K562 (cell line): ENCODE measurements around the gene HPCA. TPM values are rescaled to one million over a fixed set of nuclear protein-coding genes. Genes with fewer than 3 reads are reported as not detected.

ENCODE experiments used
- ATAC-seq: fragments of 200-7000 bp; cut with Tn5 transposase; 3 replicates; pipeline ENCODE4 v1.9.1; 2020; ENCODE audit warnings: moderate library complexity
- BruUV-seq: library from RNA; stranded (reverse); fragments of 400-500 nt; replicated peaks from 2 replicates; lab custom pipeline; 2021; lab: Mats Ljungman, UMichigan
- CTCF ChIA-PET: fragments of 300-600 bp; formaldehyde crosslinking; extraction: SDS; loops from one replicate; lab custom pipeline; 2021; ENCODE audit warnings: low intra/inter-chr PET ratio; lab: Yijun Ruan, JAX
- POLR2A ChIA-PET: fragments of 300-600, 350-650 bp; sonication (Branson Sonifier 250); formaldehyde crosslinking; extraction: SDS; loops from one replicate; lab custom pipeline; 2021; ENCODE audit warnings: antibody characterized with exemption, inconsistent platforms; lab: Yijun Ruan, JAX
- DNase-seq, 4 experiments: peaks; one replicate each; pipeline versions ENCODE4 v3.0.0 to v3.0.0-alpha.2; 2011 to 2018; ENCODE audit warnings: low spot score in 3 of 4, mixed read lengths in 3 of 4; ENCODE audit errors: extremely low read depth in 1 of 4
- FAIRE-seq: peaks from 2 replicates; lab custom pipeline; 2011; peaks lifted over from hg19 to GRCh38; lab: Jason Lieb, UNC
- H2AFZ ChIP-seq: 2 replicates; pipeline ENCODE4 v1.6.0; 2011; ENCODE audit warnings: low read depth, low read length, control low read depth, inconsistent platforms
- H3K27ac ChIP-seq: fragments of 200-600 bp; 3 replicates; pipeline ENCODE4 v1.8.0; 2011; ENCODE audit warnings: low read depth, mild to moderate bottlenecking, control low read depth, inconsistent platforms, low read length, moderate library complexity, mixed read lengths; ENCODE audit errors: extremely low read depth
- H3K27me3 ChIP-seq, 2 experiments: fragments of 300-600 bp in 1 of 2; 2 replicates in 1 of 2; 3 replicates in 1 of 2; pipeline versions ENCODE4 v1.6.0 to v1.8.0; 2011; ENCODE audit warnings: inconsistent platforms in 2 of 2, low read length in 2 of 2, mild to moderate bottlenecking in 1 of 2, mixed read lengths in 1 of 2, moderate library complexity in 1 of 2; ENCODE audit not compliant: control insufficient read depth in 2 of 2, insufficient read depth in 2 of 2
- H3K36me3 ChIP-seq: fragments of 300-600 bp; 3 replicates; pipeline ENCODE4 v1.8.0; 2011; ENCODE audit warnings: mild to moderate bottlenecking, low read length, inconsistent platforms; ENCODE audit not compliant: control insufficient read depth, insufficient read depth
- H3K4me1 ChIP-seq, 2 experiments: fragments of 200-600 bp in 1 of 2; replicated peaks in 1 of 2; 2 replicates in 1 of 2; 3 replicates in 1 of 2; pipeline versions ENCODE4 v1.5.1 to v1.8.0; 2011; ENCODE audit warnings: inconsistent platforms in 2 of 2, low read length in 2 of 2, mild to moderate bottlenecking in 1 of 2, mixed read lengths in 1 of 2, moderate library complexity in 1 of 2; ENCODE audit not compliant: control insufficient read depth in 2 of 2, insufficient read depth in 2 of 2
- H3K4me2 ChIP-seq: 2 replicates; pipeline ENCODE4 v1.6.1; 2011; ENCODE audit warnings: low read length, control low read depth, inconsistent platforms, mixed read lengths; ENCODE audit not compliant: insufficient read depth
- H3K4me3 ChIP-seq: fragments of 200-600 bp; sonication (generic), shearing (Covaris generic); 2 replicates; pipeline ENCODE4 v1.5.1; 2016; ENCODE audit warnings: control low read depth, inconsistent platforms
- H3K79me2 ChIP-seq: fragments of 200-600 bp; 3 replicates; pipeline ENCODE4 v1.8.0; 2011; ENCODE audit warnings: low read length, inconsistent platforms; ENCODE audit not compliant: control insufficient read depth, insufficient read depth
- H3K9ac ChIP-seq, 2 experiments: 2 replicates each; pipeline versions ENCODE4 v1.6.0 to v1.6.1; 2011; ENCODE audit warnings: low read depth in 2 of 2, low read length in 2 of 2, control low read depth in 1 of 2, inconsistent platforms in 1 of 2, mild to moderate bottlenecking in 1 of 2, mixed read lengths in 1 of 2; ENCODE audit not compliant: insufficient read depth in 1 of 2
- H3K9me1 ChIP-seq: one replicate; pipeline ENCODE4 v1.6.0; 2011; ENCODE audit warnings: inconsistent platforms, mild to moderate bottlenecking, low read length, moderate library complexity; ENCODE audit not compliant: control insufficient read depth, insufficient read depth
- H3K9me3 ChIP-seq: replicated peaks from 2 replicates; pipeline ENCODE4 v1.5.1; 2011; ENCODE audit warnings: low read depth, low read length, inconsistent platforms; ENCODE audit not compliant: control insufficient read depth, insufficient read depth
- H4K20me1 ChIP-seq: replicated peaks from 2 replicates; pipeline ENCODE4 v1.6.1; 2011; ENCODE audit warnings: low read length, inconsistent platforms, mixed read lengths; ENCODE audit not compliant: control insufficient read depth, insufficient read depth
- CREBBP ChIP-seq: IDR thresholded peaks from one replicate; pipeline ENCODE4 v1.6.1; 2012; ENCODE audit warnings: low read depth, mild to moderate bottlenecking, control low read depth, inconsistent platforms, low read length
- DEAF1 ChIP-seq: fragments of 450-650 bp; formaldehyde crosslinking; IDR thresholded peaks from 2 replicates; pipeline ENCODE4 v1.4.0; 2020; ENCODE audit warnings: mild to moderate bottlenecking, moderate library complexity
- DLX4 ChIP-seq: fragments of 250-450 bp; sonication (Bioruptor Pico); IDR thresholded peaks from 2 replicates; pipeline ENCODE4 v1.6.1; 2021; ENCODE audit warnings: mild to moderate bottlenecking
- ETS1 ChIP-seq: conservative IDR thresholded peaks from 2 replicates; pipeline ENCODE4 v1.6.1; 2011; ENCODE audit warnings: low read depth, mild to moderate bottlenecking, low read length; ENCODE audit not compliant: control insufficient read depth
- FOSL1 ChIP-seq: fragments of 200-800 bp; sonication (Bioruptor generic); conservative IDR thresholded peaks from 2 replicates; pipeline ENCODE4 v1.6.1; 2016; ENCODE audit warnings: missing genetic modification characterization, missing compliant biosample characterization
- GABPB1 ChIP-seq: sonication (generic); formaldehyde crosslinking; IDR thresholded peaks from 2 replicates; pipeline ENCODE4 v1.8.0; 2022; ENCODE audit warnings: mild to moderate bottlenecking, missing genetic modification reagents
- HDGF ChIP-seq: fragments of 450-650 bp; IDR thresholded peaks from 2 replicates; pipeline ENCODE4 v1.6.1; 2016
- LCOR ChIP-seq: sonication (generic); formaldehyde crosslinking; IDR thresholded peaks from 2 replicates; pipeline ENCODE4 v1.8.0; 2022; ENCODE audit warnings: mild to moderate bottlenecking, missing genetic modification reagents
- MBD1 ChIP-seq: fragments of 250-450 bp; sonication (Bioruptor Pico); IDR thresholded peaks from 2 replicates; pipeline ENCODE4 v1.8.0; 2022; ENCODE audit warnings: inconsistent platforms
- NEUROD1 ChIP-seq: fragments of 150-350 bp; IDR thresholded peaks from 2 replicates; pipeline ENCODE4 v1.6.1; 2014; ENCODE audit warnings: borderline replicate concordance, low read length, low read depth; ENCODE audit not compliant: partially characterized antibody
- SNAPC5 ChIP-seq: fragments of 250-450 bp; sonication (Bioruptor Pico); IDR thresholded peaks from 2 replicates; pipeline ENCODE4 v1.8.0; 2021; ENCODE audit warnings: moderate library complexity, mild to moderate bottlenecking, inconsistent platforms
- ZFX ChIP-seq: sonication (generic); formaldehyde crosslinking; IDR thresholded peaks from 2 replicates; pipeline ENCODE4 v1.8.0; 2022; ENCODE audit warnings: mild to moderate bottlenecking, missing genetic modification reagents, moderate library complexity
- ZNF232 ChIP-seq: sonication (generic); formaldehyde crosslinking; IDR thresholded peaks from 2 replicates; pipeline ENCODE4 v1.8.0; 2022; ENCODE audit warnings: mild to moderate bottlenecking, missing genetic modification reagents
- ZNF408 ChIP-seq: fragments of 250-450 bp; sonication (Bioruptor Pico); IDR thresholded peaks from 2 replicates; pipeline ENCODE4 v1.4.0; 2020; ENCODE audit warnings: low read depth, mild to moderate bottlenecking, moderate library complexity
- ZSCAN32 ChIP-seq: fragments of 450-650 bp; formaldehyde crosslinking; IDR thresholded peaks from 2 replicates; pipeline ENCODE4 v1.4.0; 2020; ENCODE audit warnings: mild to moderate bottlenecking, moderate library complexity
- WGBS: fragments of 100-300 bp; shearing (Covaris generic); methylation state at CpG from one replicate; pipeline ENCODE4 v1.1.6; 2016; ENCODE audit warnings: low coverage, mixed read lengths; ENCODE audit not compliant: insufficient coverage; ENCODE audit errors: missing lambda C conversion rate; 5-methylcytosine and 5-hydroxymethylcytosine counted together
- in situ Hi-C: fragments of 300-500 bp; cut with MboI; formaldehyde crosslinking; loops from 4 replicates; pipeline ENCODE4 v1.15.0; 2018; ENCODE audit warnings: inconsistent platforms, mixed read lengths
- intact Hi-C: fragments of 100-400 bp; cut with micrococcal nuclease; formaldehyde crosslinking; loops from 2 replicates; pipeline ENCODE4 v1.14.2; 2022
- polyA plus RNA-seq, 8 experiments: library from polyadenylated mRNA; depleted of rRNA in 4 of 8; stranded (reverse) in 5 of 8; unstranded in 3 of 8; fragments of >200 nt; fragmentation: Nextera tagmentation in 2 of 8; fragmentation: Illumina TruSeq in 1 of 8; extraction: Ambion mirVana in 2 of 8; extraction: Trizol in 1 of 8; gene quantifications; 2 replicates each; pipeline versions ENCODE4 v1.2.1 to v1.2.3, GENCODE V29; 2011 to 2014; ENCODE audit warnings: inconsistent platforms in 1 of 8, missing spikeins in 1 of 8
- total RNA-seq, 7 experiments: library from RNA; depleted of rRNA in 6 of 7; stranded (reverse); fragments of >200 nt in 6 of 7; fragmentation: Illumina TruSeq in 2 of 7; extraction: Trizol in 2 of 7; gene quantifications; 2 replicates each; pipeline versions ENCODE4 v1.2.1 to v1.2.3, GENCODE V29; 2011 to 2021; ENCODE audit warnings: low replicate concordance in 1 of 7

HPCA gene
- total and polyA plus RNA-seq, 9 of the 15 experiments (the other 6 are each of a cell fraction or from before 2014, with no cell fraction given): not detected

- Histone ChIP-seq H3K4me3 (no peak overlapping the region), H3K9ac (no peak overlapping the region), H3K4me1 (peaks cover 0 to 6% of the 10 kb centered on the region in 2 experiments; a peak in 3 of 5 replicates), H3K9me3 (no peaks in the 10 kb centered on the region), H3K36me3 (peaks cover 8% of the 10 kb centered on the region; the same call in 1 of the 3 replicates), H3K27me3 (peaks cover 8 to 10% of the 10 kb centered on the region in 2 experiments; a peak in 3 of 5 replicates), H3K27ac (no peak overlapping the region), H3K9me1 (no peaks in the 10 kb centered on the region), H3K79me2 (no peaks in the 10 kb centered on the region), H4K20me1 (no peaks in the 10 kb centered on the region), H2AFZ (no peak overlapping the region), H3K4me2 (no peak overlapping the region)
- no TSS peak for BruUV-seq
- in situ Hi-C loops (no loop called here), intact Hi-C loops (loop anchor here (2.0 kb wide), 1 partner anchor 75 kb away; no protein-coding TSS in a partner anchor)
- DNase-seq: no peak
- ChIA-PET POLR2A (interaction anchor here (0.5 to 2.0 kb wide), 9 partner anchors 9 to 638 kb away, joined by 3 to 5 read pairs (median 3); partner anchors contain the start of gene RNF19B), CTCF (interaction anchor here (3.3 kb wide), 1 partner anchor 75 kb away, joined by 20 read pairs; no protein-coding TSS in a partner anchor)
- FAIRE-seq: no peak
- no peak for ATAC-seq
- 0% methylated on average over 1 of the region's 1 CpG for WGBS
- no peak for TF ChIP-seq MBD1
- no peak for TF ChIP-seq ETS1
- no peak for TF ChIP-seq DLX4
- no peak for TF ChIP-seq NEUROD1
- TF ChIP-seq ZNF232: no peak
- no peak for TF ChIP-seq HDGF
- no peak for TF ChIP-seq LCOR (CRISPR knock-in tag)
- no peak for TF ChIP-seq ZSCAN32 (CRISPR knock-in tag)
- 0 out of 2 replicates have a peak, but pooled peaks have one; percentile 29 for TF ChIP-seq ZFX (CRISPR knock-in tag)
- TF ChIP-seq CREBBP: no peak
- no peak for TF ChIP-seq DEAF1 (CRISPR knock-in tag)
- no peak for TF ChIP-seq ZNF408
- no peak for TF ChIP-seq SNAPC5 (CRISPR knock-in tag)
- TF ChIP-seq GABPB1 (CRISPR knock-in tag): no peak
- TF ChIP-seq FOSL1 (tag): peak; percentile 70
These were observed 45.5 kb downstream of the HPCA start for GRCh38 chr1:32931760-32932159.
